Superior temporal gyrus (tissue), 1 donor: ENCODE results near the gene HS6ST1.

Source experiments
- DNase-seq: peaks from one replicate; pipeline ENCODE4 v3.0.0-alpha.2; 2016; ENCODE audit errors: extremely low spot score

The HS6ST1 gene, protein sequence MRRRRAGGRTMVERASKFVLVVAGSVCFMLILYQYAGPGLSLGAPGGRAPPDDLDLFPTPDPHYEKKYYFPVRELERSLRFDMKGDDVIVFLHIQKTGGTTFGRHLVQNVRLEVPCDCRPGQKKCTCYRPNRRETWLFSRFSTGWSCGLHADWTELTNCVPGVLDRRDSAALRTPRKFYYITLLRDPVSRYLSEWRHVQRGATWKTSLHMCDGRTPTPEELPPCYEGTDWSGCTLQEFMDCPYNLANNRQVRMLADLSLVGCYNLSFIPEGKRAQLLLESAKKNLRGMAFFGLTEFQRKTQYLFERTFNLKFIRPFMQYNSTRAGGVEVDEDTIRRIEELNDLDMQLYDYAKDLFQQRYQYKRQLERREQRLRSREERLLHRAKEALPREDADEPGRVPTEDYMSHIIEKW

DNA sequence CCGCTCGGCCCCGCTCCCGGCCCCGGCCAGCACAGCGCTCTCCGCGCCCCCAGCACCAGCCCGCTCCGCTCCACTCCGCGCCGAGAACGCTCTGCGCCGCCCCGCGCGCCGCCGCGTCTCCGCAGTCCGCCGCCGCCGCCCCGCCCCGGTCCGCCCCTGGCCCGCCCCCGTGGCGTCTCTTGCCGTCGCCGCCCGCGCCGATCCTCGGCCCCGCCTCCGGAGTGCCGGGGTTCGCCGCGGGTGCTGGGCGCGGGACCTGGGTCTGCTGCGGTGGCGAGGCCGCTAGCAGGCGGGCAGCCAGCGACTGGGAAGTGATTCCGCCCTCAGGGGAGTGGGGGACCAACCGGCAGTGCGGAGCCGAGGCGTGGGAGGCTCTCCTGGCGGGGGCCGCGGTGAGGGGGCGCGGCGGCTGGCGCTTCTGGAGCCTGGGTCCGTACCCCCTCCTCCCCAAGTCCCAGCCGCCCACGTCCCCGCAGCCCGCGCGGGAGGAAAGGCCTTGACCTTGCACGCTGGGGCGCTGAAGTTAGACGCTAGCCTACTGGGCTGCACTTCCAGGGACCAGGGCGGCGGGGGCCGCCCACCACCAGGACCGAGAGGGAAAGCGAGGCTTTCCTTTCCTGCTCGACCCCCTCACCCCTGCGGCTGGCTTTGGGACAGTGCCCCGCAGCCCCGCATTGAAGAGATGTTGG is at the start of gene HS6ST1:
TSS of gene HS6ST1 (minus strand) at position 93 of the 689 bp plus-strand sequence. CDS start 305 bp downstream, outside the sequence.
- peak; percentile 86 for DNase-seq

DNA sequence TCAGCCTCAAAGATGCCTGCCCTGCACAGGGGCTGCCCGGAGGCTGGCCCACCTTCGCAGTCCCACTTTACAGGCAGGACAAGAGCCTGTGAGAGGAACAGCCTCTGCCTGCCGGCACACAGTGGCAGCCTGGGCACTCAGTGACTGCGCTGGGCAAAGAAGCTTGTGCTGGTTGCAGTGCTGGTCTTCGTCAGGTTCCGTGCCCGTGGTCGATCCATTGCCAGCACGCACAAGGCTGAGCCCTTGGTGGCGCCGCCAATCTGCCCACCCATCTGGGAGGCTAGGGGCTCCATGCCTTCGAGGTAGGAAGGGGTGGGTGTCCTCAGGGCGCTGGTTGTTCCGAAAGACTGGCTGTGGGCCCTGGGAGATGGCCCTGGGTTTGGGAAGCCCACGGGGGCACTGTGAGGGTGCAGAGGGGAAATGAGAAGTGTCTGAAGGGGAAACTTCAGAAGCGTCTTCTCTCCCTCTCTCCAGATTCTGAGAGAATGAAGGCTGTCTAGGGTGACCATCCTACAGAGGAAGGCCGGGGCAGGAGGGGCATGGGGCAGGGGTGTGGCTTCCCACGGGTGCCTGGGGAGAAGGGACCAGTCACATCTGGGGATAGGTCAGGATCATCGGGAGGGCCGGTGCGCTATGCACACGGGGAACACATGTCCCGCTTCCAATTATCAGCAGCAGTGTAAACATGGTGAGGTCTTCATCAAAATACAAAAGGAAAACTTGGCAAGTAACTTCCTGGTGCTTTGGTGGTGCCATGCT is 49.1 kb upstream of the HS6ST1 start:
- DNase-seq = no peak

DNA sequence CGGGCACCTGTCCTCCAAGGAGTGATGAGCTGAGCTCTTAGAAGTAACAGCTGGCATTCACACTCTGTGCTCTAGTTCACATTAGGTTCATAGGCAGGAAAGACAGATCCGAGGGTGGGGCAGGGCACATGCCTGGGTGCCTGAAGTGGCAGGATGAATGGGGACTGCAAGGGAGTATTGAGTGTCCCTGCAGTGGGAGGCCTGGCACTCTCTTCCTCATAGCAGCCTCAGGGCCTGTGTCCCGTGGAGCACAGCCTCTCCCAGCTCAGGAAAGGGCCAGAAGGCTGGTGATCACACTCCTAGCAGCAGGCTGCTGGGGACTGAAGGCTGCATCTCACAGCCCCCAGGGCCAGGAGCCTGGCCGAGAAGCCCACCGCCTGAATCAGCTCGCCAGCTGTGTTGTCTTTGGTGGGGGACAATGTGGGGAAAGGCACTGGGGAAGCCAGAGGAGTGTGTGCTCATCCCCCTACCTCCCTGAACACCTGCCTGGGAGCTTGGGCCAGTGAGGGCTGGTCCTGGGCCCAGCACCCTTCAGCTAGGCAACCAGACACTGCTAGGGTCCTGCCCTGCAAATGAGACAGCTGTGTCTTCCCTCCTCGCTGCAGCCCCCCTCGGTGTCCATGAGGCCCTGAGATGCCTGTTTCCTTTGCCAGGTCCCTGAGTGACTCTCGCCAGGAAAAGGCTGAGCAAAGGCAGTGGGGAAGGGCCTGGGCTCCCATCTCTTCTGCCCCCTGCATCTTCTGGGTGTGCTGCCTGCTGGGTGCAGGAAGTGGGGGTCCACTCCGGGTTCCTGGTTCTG is 48.2 kb upstream of the HS6ST1 start:
- no peak for DNase-seq

DNA sequence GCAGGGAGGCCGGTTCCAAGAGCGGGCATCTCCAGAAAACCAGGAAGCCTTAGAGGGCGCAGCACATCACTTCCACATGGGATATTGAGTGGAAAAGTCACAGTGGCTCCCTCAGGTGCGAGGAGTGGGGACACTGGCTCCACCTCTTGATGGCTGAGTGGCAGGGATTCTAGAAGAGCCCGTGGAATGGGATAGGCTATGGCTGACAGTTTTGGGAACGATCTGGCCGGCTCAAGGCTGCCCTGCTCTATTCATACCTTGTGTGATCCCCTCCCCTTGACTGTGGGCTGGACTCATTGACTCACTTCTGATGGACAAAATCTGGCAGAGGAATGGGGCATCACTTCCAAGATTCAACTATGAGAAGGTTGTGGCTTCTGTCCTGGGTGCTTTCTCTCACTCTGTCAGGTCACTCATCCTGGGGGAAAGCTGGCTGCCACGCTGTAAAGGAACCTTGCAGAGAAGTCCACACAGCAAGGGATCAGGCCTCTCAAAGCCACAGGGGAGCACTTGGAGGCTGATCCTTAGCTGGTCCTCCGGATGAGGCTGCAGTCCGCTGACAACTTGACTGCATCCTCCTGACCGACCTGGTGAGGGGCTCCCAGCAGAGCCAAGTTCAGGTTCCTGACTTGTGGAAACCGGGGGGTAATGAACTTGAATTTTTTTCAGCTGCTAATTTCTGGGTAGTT is 46.7 kb upstream of the HS6ST1 start:
- DNase-seq = no peak

DNA sequence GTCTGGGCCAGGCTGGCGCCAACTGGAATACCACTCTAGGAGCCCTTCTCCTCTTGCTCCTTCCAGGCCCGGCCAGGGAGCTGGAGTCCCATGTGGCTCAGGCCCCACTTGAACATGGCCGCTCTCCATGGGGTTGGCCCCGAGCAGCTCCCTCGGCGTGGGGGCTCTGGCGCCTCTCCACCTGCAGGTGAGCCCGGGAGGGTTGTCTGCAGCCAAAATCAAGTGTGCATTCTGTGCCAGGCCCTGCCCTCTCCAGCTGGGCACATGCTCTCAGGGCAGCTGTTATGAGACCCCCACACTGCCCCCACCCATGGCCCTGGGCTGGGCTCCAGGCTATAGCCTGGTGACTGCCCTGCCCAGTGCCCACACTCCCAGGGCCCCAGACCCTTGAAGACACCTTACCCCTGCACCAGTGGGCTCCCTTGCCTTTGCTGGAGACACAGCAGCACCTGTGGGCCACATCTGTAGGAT is 45.8 kb upstream of the HS6ST1 start:
- DNase-seq = no peak

DNA sequence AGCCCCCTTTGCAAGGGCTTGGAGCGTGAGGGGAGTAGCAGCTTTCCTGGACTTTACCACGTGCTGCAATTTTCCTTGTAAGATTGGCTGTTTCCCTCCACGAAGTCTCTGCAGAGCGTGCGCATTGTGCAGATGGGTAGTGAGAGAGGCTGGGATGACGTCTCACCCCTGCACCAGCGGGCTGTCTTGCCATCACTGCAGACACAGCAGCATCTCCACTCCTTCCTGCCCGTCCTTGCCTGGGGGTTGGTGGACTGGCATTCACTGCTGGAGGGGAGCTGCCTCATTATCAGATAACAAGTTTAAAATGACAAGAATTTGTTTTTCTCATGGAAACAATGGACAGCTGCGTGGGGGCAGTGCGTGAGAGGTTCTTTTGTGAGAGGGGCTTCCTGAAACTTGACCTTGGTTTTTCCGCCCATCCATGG is 45.3 kb upstream of the HS6ST1 start:
- DNase-seq = no peak

DNA sequence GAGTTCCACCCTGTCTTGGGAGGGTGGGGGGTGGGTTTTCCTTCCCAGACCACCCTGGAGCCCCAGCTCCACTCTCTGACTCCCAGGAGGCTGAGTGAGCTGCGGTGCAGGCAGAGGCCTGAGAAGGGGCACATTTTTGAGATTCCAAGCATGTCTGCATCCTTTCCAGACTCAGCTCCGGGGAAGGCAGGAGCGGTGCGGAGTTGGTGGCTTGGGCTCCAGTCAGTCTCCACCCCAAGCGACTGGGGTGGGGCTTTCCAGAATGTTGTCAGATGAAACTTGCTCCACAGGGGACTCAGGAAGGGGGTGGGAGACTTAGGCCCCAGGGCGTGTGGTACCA is 44.2 kb upstream of the HS6ST1 start:
- DNase-seq = no peak

DNA sequence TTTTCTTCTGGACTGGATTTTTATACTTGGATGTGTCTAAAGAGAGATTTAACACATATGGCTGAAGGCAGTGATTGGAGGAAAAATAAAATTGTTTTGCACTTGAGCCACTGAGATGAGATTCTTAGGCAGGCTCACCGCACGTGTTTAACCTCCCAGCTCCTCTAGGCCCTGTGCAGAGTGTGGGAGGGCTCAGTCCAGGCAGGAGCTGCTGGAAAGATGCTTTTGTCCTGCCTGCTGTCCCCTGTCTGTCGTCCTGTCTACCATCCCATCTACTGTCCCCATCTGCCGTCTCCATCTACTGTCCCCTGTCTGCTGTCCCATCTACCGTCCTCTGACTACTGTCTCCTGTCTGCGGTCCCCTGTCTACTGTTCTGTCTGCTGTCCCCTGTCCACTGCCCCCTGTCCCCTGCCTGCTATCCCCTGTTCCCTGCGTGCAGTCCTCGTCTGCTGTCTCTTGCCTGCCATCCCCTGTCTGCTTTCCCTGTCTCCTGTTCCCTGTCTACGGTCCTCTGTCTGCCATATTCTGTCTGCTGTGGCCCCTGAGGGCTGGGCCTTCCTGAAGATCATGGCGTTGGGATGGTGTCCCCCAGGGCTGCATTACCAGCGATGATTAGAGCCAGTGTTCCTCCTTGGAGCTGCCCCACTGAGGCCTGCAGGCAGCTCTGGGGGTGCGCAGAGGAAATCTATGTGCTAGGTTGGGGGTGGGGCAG is 43.7 kb upstream of the HS6ST1 start:
- no peak for DNase-seq

DNA sequence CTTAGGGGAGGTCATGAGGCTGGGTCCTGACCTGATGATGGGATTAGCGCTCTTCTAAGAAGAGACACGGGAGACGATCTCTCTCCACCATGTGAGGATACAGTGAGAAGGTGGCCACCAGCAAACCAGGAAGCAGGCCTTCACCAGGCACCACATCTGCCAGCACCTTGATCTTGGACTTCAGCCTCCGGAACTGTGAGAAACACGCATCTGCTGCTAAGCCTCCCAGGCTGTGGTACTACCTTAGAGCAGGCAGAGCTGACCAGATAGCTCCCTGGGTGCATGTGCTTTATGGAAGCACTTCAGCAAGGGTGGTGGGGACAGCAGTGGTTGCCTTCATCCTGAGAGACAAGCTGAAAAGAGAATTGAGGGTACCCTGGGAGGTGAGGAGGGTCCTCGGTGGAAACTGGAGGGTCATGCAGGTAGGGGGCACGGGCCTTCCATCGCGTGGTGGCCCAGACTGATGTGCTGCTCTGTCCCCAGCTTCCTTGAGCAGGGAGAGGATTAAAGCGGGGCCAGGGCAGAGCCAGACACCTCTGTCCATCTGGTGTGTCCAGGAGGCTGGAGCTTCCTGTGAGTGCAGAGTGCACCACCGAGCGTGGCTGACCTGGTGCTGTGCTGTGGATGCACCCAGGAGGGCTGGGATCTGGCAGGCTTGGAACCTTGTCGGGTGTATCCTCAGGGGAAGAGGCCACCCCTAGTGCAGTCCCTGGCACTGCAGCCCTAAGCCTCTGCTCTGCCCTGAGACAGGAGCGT is 42.9 kb upstream of the HS6ST1 start:
- no peak for DNase-seq

DNA sequence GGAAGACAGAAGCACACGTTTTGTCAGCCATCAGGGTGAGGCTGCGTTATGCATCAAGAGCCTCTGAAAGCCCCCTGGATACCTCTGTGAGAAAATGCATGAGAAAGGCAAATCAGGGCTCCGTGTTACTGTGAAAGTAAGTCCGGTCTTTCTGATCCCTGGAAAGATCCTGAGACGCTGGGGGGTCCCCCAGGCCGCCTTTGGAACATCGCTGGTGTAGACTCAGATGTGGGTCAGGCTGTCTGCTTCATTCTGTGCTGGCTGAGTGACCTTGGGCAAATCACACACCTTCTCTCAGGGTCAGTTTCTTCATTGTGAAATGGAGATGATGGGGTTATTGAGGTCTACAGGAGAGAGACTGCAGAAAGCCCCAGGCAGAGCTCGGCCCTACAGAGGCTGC is 42.0 kb upstream of the HS6ST1 start:
- DNase-seq = no peak

DNA sequence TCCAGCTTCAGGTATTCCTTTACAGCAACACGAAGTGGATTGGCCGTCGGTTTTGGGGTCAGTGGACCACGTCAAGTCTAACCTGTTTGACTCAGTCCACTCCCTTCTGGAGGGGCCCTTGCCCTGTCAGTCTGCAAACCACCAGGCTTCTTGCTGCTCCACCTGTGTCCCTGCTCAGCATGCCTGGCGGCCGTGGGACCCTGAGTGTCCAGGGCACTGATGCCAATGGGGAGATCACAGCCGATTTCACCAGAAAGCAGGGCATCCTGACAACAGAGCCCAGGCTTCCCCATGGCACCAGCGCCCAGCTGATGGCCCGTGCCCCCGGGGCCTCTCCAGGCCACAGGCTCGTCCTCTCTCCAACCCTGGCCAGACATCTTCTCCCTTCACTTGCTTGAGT is 41.2 kb upstream of the HS6ST1 start:
- no peak for DNase-seq

DNA sequence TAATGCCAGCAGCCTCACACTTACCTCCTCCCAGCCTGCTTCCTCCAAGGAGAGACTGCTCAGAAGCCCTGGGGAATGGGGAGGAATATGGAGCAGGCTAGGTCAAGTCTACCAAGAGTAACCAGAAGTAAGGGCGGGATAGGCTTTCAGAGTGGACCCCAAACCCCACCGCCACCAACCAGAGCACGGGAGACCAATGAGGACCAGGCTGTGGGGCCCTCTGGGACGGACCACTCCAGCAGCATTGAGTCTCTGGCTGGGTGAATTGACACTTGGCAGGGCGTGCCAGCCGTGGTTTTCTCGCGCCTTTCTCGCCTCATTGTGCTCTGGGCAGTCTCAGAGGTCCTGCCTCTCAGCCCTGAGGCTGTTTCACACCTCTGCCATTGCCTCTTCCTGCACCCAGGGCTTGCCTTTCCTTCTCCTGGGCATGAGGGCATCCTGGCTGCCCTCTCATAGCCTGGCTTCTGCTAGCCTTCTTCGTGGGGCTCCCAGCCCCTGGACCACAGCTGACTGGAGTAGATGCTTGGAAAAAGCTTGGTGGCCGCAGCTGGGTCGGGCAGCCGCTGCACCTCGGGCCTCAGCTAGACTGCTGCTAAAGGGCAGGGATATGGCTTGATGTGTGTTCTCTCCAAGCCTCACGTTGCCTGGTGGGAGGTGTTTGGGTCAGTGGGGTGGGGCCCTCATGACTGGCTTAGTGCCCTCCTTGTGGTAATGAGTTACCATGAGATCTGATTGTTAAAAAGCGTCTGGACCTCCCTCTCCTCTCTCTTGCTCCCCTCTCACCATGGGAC is 40.5 kb upstream of the HS6ST1 start:
- DNase-seq = no peak

DNA sequence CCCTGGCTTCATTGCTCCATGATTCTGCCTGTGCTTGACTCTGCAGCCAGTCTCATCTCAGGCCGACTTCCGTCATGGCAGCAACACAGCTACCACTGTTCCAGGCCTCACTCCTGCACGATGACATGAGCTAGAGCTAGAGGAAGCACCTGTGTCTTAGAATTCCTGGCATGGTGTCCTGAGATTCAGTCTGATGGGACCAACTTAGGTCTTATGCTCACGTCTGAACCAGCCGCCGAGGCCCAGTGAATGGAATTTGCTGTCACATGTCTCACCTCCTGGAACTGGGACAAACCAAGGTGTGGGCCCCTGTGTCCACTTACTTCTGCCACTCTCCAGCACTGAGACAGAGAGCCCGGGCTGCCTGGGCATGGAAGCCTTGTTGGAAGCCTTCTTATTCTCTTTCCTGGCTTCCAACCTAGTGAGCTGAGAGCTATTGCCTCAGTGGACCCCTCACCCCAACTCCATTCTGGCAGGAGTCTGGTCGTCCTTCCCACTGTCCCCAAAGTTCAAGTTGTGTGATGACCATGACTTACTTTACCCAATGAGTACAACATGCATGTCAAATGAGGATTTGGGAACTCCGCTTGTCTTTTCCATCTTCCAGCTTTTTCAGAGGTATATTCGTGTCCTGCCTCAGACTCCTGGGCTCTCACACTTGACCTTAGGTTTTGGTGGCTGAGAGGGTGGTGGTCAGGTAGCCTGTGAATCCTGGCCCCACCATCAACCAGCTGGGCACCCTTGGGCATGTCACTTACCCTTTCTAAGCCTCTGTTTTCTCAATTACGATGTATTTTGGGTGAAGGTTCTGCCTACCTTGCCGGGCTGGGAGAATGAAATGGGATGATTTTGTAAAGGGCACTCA is 39.1 kb upstream of the HS6ST1 start:
- DNase-seq = no peak

DNA sequence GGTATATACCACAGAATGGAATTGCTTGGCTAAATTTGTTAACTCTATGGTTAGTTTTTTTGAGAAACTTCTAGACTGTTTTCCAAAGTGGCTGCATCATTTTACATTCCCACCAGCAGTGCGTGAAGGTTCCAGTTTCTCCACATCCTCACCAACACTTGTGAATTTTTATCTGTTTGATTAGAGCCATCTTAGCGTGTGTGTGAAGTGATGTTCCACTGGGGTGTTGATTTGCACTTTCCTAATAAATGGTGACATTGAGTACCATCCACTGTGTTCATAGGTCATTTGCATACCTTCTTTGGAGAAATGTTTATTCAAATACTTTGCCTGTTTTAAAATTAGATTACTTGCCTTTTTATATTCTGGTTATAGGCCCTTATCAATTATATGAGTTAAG is 37.5 kb upstream of the HS6ST1 start:
- DNase-seq = no peak

DNA sequence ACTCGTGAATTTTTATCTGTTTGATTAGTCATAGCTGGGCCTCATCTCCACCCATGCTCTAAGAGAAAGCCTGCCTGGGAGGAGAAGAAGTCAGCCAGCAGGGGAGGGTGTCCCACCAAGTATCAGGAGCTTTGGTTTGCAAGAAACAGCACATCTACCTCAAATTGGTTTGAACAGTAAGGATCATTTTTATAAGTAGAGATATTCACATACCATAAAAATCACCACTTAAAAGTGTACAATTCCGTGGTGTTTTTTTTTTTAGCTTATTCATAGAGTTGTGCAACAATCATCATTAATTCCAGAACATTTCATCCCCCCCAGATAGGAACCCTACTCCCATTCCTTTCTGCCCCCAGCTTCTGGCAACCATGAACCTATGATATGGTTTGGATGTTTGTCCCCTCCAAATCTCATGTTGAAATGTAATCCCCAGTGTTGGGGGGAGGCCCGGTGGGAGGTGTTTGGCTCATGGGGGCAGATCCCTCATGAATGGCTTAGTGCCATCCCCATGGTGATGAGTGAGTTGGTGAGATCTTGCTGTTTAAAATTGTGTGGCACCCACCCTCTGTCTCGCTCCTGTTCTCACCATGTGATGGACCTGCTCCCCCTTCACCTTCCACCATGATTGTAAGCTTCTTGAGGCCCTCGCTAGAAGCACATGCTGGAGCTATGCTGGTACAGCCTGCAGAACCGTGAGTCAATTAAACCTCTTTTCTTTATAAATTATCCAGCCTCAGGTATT is 36.2 kb upstream of the HS6ST1 start:
- DNase-seq = no peak

DNA sequence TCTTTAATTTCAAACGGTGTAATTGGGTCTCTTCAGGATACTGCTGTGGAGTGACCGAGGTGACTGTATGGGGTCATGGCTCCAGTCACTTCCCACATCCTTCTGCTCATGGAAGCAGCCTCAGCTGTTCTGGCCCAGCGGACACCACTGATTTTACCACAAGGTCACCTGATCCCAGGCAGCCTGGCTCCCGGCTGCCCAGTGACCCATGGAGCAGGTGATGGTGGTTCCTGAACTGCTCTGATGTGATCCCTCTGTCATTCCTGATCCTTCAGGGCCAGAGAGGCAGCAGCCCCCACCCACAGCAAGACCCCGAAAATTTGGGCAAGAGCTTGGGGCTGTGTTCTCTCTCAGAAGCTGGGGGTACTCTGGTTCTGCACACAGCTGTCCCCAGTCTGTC is 35.5 kb upstream of the HS6ST1 start:
- no peak for DNase-seq

DNA sequence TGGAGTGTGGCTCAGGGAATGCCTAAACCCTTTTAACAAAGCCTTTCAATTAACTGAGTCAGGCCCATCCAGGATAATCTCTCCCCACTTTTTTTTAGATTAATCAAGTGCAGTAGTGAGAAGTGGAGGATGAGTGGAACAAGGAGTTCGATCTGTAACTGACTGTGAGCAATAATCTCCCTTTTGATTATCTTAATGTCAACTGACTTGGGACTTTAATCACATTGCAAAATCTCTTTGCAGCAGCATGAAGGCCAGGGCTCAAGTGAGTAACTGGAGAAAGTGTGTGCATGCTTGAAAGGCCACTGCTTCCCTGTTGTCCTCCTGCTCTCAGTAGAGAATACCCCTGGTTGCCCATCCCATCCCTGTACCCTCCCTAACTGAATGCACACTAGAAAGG is 32.1 kb upstream of the HS6ST1 start:
- no peak for DNase-seq
